ENCODE measurements around the gene CMC4.
A peak's percentile ranks its signal among the peaks of the same experiment; 100 is the strongest.

CMC4 gene

GRCh38 chrX:155052738-155053498 lies 18.0 kb downstream of the CMC4 start:
- no peak for DNase-seq

- peak; percentile 35 for DNase-seq
These were observed 21.8 kb downstream of the CMC4 start for GRCh38 chrX:155048977-155049619.

- DNase-seq, result no peak
These were observed 24.0 kb downstream of the CMC4 start for GRCh38 chrX:155046811-155047528.

- no peak for DNase-seq
These were observed 24.7 kb downstream of the CMC4 start for GRCh38 chrX:155046129-155046810.

GRCh38 chrX:155035688-155036087 lies 35.2 kb downstream of the CMC4 start:
- DNase-seq, result no peak

GRCh38 chrX:155031657-155032056 lies 39.3 kb downstream of the CMC4 start:
- no peak for DNase-seq

GRCh38 chrX:155028877-155029291 lies 42.1 kb downstream of the CMC4 start:
- no peak for DNase-seq

- no peak for DNase-seq
These were observed 42.8 kb downstream of the CMC4 start for GRCh38 chrX:155028129-155028528.

GRCh38 chrX:155027509-155028066 lies 43.3 kb downstream of the CMC4 start:
- no peak for DNase-seq

- peak; percentile 95 for DNase-seq
These were observed 44.0 kb downstream of the CMC4 start, which contains the start of gene FUNDC2 for GRCh38 chrX:155026727-155027508. TSS of gene FUNDC2 (plus strand) at chrX:155026844. CDS start at chrX:155026939, 95 bp downstream.

- no peak for DNase-seq
These were observed 44.6 kb downstream of the CMC4 start for GRCh38 chrX:155026420-155026726.

GRCh38 chrX:155023907-155024833 lies 46.8 kb downstream of the CMC4 start:
- DNase-seq, result no peak

- no peak for DNase-seq
These were observed 48.4 kb downstream of the CMC4 start, which contains the start of gene F8 for GRCh38 chrX:155022585-155022984. TSS of gene F8 (minus strand) at chrX:155022723. CDS start at chrX:155022552, 171 bp downstream.

GRCh38 chrX:155020591-155020990 lies 50.3 kb downstream of the CMC4 start:
- DNase-seq, result no peak

Measured in left hindlimb (tissue), 1 donor.